ENCODE measurements around the gene BRI3.

BRI3 gene, protein sequence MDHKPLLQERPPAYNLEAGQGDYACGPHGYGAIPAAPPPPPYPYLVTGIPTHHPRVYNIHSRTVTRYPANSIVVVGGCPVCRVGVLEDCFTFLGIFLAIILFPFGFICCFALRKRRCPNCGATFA

DNA sequence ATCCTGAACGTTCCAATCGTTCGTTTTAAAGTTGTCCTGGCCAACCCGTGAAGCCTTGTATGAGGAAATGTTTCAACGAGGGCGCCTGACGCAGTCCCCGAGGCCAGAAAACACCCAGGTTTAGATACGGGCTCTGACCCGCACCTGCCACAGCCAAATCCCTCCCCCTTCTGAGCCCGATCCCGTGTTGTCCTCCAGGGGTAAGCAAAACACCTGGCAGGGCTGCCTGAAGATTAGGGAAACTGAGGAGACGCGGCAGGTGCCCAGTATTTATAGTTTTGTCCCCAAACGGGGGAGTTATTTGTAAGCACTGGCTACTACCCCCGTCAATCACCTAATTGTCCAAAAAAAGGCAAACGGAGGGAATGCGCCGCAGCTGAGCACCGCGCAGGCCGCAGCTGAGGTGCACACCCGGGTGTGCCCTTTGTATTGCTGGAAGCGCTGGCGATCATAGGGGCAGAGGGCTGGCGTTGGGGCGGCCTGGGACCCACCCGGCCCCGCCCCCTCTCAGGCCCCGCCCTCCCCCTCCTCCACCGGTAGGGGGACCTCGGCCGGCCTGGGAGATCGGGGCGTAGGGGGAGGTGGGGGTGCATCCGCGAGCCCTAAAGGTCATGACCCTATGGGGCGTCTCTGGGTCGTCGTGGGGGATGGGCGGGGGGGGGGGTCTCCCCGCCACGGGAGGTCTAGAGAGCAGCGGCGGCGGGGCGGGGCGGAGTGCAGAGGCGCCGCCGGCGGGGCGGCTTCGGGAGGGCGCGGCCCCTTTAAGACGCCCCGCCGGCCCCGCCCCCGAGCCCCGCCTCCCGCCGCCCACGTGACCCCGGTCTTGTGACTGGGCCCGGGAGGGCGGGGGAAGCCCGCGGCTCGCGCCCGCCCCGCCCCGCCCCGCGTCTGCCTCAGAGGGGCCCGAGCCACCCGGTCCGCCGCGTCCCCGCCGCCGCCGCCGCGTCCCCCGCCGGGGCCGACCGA, at the start of gene BRI3:
TSS of gene BRI3 (plus strand) at position 896 of the 966 bp plus-strand sequence. CDS start 110 bp downstream, outside the sequence.
- DNase-seq: peak; percentile 90

DNA sequence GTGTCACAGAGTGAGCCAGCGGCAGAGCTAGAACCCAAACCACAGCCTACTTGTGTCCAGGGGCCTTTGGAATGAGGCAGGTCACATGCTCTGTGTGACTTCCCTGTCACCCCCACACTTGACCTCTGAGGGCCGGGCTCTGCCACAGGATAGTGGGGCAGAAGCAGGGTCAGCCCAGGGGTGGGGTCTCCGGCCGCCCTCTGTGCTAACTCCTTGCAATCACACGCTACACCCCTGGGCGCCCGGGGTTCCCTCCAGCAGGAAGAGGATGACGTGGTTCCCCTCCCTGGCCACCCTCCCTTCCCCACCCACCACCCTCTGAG, 49.3 kb upstream of the BRI3 start:
- DNase-seq: no peak

DNA sequence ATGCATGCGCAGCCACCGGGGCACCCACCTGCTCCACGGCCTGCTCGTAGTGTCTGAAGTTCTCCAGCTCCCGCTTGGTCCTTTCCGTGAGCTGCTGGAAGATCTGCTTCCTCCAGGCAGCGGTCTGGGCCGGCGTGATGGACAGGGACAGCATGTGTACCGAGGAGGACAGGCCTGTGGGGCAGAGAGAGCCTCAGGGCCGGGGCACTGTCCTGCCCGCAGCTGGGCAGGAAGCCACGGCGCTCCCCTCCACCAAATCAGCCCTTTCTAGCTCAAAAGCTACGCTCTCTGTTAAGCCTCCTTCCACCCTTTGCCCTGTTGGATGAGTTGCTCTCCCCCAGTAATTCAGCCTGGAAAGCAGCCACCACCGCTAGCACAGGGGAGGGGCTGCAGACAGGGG, 48.7 kb upstream of the BRI3 start:
- DNase-seq: no peak

DNA sequence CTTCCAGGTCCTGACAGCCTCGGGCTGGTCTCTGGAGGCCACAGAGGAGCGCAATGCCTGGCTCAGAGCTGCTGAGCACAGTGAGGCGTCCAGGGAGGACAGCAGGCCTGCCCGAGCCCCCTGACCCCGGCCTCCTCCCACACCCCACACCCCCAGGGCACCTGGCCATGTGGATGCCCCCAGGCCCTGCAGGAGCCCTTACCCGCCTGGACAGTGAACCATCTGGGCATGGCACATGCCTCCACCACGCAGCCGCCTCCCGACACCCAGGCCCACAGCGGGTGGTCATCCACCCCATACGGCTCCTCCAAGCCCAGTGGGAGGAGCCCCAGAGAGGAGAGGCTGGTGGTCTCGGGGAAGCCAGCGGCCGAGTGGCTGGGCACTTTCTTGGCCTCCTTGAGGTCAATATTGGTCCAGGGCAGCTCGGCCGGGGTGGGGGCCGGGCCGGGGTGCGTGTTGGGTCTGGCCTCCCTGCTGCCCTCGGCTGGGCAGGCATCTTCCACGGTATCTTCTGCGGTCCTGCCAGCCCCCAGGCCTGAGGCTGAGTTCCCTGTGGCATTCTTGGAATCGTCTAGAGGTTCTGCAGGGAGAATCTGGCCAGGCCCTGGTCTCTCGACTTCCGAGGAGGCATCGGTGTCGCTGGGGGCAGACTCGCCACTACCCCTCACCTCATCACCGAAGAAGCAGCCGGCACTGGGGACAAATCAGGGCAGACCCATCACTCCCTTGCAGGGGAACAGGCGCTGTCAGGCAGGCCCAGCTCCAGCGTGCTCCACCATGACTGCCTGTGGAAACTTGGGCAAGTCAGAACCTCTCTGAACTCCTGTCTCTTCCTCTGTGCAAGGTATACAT, 48.0 kb upstream of the BRI3 start:
- DNase-seq: no peak

DNA sequence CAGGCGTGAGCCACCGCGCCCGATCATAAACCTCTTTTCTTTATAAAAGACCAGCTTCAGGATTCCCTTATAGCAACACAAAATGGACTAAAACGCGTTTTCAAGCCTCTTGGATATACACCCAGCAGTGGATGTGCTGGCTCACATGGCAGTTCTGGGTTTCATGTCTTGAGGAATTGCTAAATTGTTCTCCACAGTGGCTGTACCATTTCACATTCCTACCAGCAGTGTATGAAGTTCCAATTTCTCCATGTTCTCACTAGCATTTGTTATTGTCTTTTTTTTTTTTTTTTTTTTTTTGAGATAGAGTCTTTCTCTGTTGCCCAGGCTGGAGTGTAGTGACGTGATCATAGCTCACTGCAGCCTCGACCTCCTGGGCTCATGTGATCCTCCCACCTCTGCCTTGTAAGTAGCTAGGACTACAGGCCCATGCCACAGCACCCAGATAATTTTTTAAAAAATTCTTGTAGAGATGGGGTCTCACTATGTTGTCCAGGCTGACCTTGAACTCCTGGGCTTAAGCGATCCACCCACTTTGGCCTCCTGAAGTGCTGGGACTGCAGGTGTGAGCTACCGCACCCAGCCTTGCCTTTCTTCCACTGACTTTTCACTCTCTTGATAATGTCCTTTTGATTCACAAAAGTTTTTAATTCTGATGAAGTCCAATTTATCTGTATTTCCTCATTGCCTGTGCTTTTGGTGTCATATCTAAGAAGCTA, 46.9 kb upstream of the BRI3 start:
- DNase-seq: no peak

DNA sequence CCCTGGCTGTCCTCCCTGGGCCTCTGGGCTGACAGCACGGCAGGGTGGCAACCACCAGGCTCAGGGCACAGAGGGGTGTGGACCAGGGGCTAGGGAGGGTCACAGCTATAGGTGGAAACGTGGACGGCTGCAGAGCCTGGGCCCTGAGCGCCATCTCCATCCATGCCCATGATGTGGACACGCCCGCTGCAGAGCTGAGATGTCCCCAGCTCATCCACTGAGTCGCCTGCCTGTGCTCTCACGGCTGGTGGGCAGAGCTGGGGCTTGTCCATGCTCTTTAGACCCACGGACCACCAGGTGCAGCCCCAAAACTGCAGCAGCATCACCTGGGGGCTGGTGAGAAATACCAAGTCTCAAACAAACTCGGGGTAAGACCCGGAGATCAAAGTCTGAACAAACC, 45.6 kb upstream of the BRI3 start:
- DNase-seq: no peak

DNA sequence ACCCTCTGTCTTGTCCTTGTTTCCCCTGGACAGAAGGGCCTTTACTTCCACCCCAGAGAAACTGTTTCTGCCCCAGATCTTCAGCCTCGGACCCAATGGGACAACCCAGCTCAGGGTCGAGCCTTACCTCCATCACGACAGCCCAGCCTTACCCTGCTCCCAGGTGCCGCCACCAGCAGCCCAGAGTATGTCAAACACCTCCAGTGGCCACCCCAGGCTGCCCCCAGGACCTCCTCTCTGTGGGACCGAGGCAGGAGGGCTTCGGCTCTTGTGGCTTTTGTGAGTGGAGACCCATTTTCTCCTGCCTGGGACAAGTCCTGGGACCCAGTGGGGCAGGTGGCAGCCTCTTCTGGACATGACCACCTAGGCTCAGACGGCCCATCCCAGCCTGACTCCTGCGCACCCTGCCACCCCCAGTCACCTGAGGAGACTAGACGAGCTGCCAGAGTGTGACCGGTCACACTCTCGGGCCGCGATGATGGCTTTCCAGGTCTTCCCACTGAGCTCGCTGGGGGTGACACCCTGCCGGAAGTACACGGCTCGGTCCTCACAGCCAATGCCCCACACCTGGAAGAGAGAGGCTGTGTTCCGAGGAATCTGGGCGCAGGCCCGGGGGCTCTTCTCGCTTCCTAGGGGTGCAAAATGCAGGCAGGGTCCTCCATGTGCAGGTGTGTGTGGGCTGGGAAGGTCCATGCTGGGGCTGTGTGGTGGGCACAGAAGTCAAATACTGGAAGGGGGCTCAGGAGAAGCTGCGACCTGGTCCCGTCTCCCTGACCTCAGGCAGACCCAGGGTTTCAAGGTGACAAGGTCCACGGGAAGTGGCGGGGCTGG, 44.9 kb upstream of the BRI3 start:
- no peak for DNase-seq

DNA sequence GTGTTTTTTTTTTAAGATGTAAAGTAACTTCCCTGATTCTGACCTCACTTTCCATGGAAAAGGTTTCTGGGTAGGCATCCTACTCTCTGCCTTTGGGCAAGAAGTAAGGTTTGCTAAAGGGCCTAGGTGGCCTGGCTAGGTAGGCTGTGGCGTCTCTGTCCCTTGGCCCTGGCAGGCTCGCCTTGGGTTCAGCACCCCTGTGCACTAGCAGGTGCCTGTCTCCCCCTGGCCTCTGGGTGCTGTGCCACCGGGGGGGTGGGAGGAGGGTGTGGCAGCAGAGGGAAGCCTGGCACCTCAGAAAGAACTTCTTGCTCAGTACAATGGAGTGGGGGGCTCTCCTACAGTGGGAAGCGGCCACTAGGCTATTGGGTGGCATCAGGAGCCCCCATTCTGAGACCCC, 43.4 kb upstream of the BRI3 start:
- DNase-seq: no peak

DNA sequence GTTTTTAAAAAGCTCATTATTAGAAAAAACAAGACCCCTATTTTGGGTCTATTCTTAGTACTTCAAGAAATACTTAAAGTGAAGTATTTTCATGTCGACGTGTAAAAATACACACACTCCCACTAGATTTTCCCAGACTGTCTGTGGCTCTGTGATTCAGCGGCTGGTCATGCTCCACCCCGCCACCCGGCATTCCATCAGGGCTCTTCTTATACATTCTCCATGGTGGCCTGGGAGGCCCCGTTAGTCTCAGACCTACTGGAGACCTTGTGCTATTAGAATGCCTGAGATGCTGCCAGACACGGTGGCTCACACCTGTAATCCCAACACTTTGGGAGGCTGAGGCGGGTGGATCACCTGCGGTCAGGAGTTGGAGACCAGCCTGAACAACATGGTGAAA, 42.5 kb upstream of the BRI3 start:
- peak; percentile 41 for DNase-seq

DNA sequence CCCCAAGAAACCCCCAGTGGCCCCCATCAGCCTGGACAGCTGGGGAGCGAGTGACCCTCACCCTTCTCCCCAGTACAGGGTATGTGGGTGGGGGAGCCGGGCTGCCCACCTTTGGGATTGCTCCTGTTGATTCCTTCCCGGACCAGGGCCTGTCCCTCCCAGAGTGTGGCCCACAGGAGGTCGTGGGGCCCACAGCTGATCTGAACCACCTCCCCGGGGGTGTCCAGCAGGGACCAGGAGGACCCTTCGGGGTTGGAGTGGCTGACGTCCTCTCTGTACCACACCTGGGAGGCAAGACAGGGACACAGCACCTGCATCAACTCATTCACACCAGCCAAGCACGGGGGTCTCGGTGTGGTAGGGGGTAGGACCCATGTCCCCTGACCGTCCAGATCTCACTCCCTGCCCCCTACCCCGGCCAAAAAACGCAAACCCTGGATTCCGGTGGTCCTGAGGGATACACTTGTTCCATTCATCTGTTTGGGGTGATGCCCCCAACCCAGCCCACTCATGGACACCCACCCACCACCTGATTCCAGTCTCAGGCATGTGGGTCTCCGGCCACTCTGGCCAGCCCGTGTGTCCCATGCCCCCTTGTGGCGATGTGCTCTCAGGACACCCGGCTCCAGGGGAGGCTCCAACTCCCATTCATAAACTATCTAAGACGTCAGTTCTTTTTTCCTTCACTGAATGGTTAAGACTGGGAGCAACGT, 40.4 kb upstream of the BRI3 start:
- peak; percentile 3 for DNase-seq

DNA sequence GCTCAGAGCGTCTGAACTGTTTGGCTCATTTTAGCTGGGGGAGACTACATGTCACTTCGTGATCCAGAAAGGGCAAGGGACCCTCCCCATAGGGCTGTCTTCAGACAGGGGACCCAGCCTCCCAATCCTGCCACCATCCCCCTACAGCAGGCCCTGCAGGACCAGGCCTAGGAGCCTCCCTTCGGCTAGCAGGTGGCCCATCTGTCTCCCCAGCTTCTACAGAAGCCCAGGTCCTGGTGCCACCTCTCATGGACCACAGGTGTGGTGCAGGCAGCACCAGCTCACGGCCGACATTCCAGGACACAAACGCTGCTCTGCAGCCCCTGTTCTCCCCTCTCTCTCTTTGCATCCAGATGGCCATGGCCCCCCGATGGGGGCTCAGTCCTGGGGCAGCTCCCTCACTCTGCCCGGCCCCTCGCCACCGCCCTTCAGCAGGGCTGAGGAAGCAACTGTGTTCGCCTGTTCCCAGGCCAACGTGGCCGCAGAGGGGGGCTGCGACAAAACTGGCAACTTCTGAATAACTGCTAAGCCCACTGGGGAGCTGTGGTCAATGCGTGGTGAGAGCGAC, 39.7 kb upstream of the BRI3 start:
- no peak for DNase-seq

DNA sequence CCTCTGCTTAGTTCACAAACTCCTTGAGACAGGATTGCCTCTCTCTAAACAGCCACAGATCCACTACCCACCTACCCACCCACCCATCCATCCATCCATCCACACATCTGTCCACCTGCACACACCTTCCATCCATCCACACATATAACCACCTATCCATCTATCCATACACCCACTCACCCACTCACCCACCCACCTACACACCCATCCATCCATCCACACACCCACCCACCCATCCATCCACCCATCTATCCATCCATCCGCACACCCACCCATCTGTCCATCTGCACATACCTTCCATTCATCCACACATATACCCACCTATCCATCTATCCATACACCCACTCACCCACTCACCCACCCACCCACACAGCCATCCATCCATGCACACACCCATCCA, 39.1 kb upstream of the BRI3 start:
- DNase-seq: no peak

DNA sequence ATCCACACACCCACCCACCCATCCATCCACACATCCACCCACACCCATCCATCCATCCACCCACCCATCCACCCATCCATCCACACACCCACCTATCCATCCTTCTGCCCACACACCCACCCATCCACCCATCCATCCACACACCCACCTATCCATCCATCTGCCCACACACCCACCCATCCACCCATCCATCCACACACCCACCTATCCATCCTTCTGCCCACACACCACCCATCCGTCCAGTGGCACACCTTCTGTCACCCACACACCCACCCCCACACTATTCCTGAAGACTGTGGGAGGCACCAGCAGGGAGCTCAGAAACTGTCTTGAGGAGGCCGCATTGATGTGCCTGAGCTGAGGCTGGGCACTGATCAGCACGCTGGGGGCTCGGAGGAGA, 38.6 kb upstream of the BRI3 start:
- no peak for DNase-seq

DNA sequence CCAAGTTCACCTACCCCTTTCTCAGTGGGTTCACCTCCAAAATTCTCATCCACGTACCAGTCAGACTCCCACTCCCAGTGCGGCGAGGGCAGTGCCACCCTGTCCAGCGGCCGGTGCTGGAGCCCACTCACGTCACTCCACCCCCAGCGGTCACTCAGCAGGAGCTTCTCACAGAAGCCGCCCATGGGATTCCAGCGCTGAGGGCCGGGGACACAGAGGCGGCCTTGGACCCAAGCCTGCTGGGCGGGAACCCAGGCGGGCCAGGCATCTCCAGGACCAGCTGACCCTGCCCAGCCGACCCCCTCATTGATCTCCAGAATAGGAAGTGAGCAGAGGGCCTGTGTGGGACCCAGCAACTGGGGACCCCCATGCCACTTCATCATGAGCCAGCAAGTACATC, 36.6 kb upstream of the BRI3 start:
- no peak for DNase-seq

DNA sequence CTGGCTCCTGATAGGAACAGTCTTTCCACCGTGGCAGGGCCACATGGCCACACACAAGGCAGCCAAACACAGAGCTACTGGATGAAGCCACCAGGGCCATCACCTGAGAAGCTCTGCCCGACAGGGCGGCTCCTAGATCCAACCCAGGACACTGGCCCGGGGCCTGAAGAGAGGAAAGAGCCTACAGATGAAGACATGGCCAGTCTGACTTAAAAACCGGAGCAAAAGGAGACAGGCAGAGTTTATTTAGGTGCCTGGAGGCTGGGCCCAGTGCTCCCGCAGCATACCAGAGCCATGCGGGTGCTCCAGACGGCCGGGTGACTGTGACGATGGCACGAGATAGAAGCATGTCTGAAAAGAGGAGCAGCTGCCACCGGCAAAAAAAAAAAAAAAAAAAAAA, 33.3 kb upstream of the BRI3 start:
- DNase-seq: no peak

DNA sequence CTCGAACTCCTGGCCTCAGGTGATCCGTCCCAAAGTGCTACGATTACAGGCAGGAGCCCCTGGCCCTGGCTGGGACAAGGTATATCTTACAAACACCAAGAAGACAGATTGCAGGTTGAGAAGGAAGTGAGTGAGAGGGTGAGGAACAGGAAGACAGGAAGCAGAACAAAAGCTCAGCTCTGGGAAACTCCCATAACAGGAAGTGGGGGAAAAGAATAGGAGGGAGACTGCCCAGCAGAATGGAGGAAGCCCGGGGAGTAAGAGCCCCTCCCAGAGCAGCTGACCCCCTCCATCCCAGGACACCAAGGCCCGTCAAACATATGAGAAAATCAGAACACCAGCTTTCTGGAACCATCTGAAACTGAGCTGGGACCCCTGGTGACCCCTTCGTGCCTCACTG, 32.4 kb upstream of the BRI3 start:
- DNase-seq: no peak

DNA sequence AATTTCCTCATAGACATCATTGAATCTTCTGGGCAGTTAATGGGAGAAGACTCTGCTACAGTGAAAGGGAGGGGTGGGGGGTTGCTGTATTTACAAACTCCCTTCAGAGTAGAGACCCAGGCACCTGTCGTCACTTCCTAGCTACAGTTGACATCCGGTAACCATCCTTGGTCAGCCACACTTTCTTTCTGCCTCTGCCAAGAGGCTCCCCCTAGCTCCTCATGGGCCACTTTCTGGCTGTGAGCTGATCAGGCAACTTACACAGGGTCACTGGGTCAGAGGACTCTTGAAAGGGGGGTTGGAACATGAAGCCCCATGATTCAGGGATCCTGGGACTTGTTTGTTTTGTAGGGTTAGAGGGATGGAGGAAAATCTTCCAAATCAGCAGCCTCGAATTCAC, 30.7 kb upstream of the BRI3 start:
- DNase-seq: no peak

DNA sequence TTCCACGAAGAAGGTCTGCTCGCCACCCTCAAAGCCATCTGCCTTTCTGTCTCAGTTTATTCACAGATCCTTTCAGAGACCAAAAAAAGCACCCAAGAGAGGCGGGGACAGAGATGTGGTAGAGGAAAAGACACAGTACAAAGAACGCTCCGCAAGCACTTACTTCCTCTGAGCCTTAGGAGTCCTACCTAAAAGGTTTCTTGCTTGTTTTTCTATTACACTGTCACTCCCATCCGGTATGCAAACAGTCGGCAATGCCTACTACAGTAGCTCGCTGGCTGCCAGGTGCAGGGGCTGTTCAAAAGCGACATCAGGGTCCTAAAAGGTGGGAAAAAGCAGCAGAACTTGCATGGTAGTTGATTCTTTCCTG, 30.3 kb upstream of the BRI3 start:
- DNase-seq: no peak

DNA sequence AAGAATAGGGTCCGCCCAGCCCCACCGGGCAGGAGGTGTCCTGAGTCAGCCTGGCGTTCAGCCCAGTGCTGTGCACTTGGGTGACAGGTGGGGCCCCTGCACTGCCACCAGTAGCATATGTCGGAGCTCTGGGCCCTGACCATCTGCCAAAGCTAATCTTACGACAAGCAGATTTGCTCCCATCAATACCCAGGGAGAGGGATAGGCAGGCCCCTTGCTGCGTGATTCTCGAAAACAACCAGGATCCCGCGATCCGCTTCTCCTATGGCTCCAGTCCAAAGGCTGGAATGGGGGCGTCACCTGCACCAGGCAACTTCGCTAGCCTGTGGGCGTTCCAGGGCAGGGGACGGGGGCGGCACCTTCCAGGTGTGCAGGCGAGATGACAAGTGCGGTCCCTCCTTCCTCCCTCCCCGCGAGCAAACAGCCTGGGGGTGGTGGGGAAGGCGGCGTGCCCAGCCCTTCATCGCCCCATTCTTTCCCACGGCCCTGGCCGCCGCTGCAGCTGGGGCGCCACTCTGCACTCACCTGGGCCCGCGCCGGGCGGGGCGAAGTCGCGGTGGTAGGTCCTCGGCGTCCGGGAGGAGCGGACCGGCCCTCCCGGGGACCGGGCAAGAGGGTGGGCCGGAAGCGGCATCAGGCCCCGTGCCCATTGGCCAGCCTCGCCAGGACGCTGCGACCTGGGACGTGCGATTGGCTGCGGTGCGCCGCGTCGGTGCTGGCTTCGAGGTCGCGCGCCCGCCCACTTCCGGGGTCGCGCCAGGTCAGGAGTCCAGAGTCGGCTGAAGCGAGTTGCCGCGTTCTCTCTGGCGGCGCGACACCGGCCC, 29.7 kb upstream of the BRI3 start, which contains the start of gene TECPR1:
TSS of gene TECPR1 (minus strand) at position 632 of the 824 bp plus-strand sequence. CDS start 6,086 bp downstream, outside the sequence.
- peak; percentile 84 for DNase-seq

DNA sequence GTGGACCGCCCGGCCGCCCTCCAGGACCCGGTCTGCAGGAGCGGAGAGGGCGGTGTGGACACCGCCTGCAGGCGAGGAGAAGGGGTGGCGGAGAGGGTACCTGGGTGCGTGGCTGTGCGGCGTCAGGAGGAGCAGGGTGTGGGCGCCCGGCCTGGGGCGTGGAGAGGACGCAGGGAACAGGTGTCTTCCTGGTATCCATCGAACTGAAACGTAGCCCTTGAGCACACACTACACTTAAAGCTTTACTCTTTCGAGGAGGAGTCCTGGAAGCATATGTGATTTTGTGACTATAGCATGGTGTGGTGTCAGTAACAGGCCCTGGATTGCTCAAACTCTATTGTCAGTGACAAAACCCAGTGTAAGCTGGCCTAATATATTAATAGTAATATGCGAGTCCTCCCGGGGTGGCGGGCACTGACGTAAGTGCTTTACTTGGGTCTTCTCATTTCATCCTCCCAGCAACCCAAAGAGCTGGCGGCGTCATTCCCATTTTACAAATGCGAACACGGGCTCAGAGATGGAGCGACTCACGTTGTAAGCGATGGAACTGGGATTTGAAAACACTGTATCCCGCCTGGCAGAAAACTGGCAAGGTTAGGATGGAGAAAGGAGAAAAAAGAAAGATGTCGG, 28.9 kb upstream of the BRI3 start:
- peak; percentile 5 for DNase-seq

All from fibroblast of skin of right biceps (primary cell).